ENCODE results near the gene WDR36.

The WDR36 gene

DNA sequence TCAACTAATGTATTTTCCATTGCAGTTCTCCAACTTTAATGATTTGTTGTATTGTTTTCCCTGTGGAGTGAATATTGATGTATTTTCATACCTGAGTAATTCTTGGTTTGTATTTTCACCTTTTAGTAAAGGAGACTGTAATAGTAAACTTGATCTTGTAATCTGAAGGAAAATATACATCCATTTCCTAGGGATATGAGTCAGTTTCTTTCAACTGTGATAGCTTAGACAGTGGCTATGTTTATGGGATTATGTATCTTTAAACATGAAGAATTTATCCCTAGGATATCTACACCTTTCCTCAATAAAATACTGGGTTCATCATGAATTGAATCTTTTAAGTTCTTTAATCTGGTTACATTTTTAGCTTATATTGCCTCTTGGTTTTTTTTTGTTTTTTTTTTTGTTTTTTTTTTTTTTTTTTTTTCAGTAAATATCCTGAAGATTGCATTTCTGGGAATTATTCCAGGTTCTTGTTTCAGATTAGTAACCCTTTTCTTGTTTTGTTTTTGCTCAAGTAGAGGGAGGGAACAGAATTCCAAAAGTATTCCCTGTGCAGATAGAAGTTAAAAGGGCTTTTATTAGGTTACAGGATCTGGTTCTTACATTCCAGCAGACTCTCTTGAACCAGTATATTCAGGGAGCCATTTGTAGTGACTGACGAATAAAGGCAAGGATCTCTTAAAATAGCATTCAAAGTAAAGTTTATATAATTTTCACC, 7.1 kb downstream of the WDR36 start:
- Histone ChIP-seq H3K14ac (ENCODE audit: low read length in 2 of 2) (no peak overlapping the region), H2BK120ac (ENCODE audit: low read depth, low read length) (no peak overlapping the region), H4K91ac (ENCODE audit: low read length) (no peak overlapping the region), H3K27ac (ENCODE audit: low read length, poor library complexity, severe bottlenecking) (no peak overlapping the region), H2AK5ac (ENCODE audit: low read length, severe bottlenecking) (no peak overlapping the region), H3K4me3 (ENCODE audit: insufficient read depth in 1 of 2, low read depth in 1 of 2, low read length in 2 of 2) (no peak overlapping the region), H3K23ac (ENCODE audit: low read length in 2 of 2) (no peak overlapping the region), H2BK15ac (ENCODE audit: low read depth, poor library complexity, severe bottlenecking) (no peak overlapping the region), H3K27me3 (ENCODE audit: control insufficient read depth in 1 of 2, insufficient read depth in 1 of 2, low read length in 2 of 2) (no peaks in the 10 kb centered on the region), H2BK5ac (ENCODE audit: low read depth, low read length, poor library complexity, severe bottlenecking) (no peak overlapping the region), H3K9ac (ENCODE audit: low read length) (peak overlapping the region; percentile 57), H2AFZ (ENCODE audit: low read depth, low read length) (no peak overlapping the region), H3K18ac (ENCODE audit: low read depth in 1 of 2, low read length in 2 of 2) (no peak overlapping the region), H3K9me3 (ENCODE audit: control insufficient read depth, low read length) (no peaks in the 10 kb centered on the region), H3K79me1 (replicated peaks; ENCODE audit: low read length, poor library complexity, severe bottlenecking) (peaks cover 13% of the 10 kb centered on the region), H2BK12ac (ENCODE audit: low read length in 2 of 2) (no peak overlapping the region), H3K4ac (ENCODE audit: low read depth in 1 of 2, low read length in 2 of 2) (no peak overlapping the region), H4K8ac (ENCODE audit: low read length) (no peak overlapping the region), H3K4me1 (ENCODE audit: control insufficient read depth, insufficient read depth, low read depth, low read length) (no peaks in the 10 kb centered on the region), H3K4me2 (ENCODE audit: low read length, poor library complexity, severe bottlenecking) (no peak overlapping the region), H3K36me3 (ENCODE audit: control insufficient read depth in 1 of 2, insufficient read depth in 2 of 2, low read depth in 1 of 2, low read length in 2 of 2) (peaks cover 3 to 85% of the 10 kb centered on the region in 2 experiments)
- DNase-seq = no peak
- no CpG with 5 or more reads among the region's 1 CpG for whole genome bisulfite sequencing

DNA sequence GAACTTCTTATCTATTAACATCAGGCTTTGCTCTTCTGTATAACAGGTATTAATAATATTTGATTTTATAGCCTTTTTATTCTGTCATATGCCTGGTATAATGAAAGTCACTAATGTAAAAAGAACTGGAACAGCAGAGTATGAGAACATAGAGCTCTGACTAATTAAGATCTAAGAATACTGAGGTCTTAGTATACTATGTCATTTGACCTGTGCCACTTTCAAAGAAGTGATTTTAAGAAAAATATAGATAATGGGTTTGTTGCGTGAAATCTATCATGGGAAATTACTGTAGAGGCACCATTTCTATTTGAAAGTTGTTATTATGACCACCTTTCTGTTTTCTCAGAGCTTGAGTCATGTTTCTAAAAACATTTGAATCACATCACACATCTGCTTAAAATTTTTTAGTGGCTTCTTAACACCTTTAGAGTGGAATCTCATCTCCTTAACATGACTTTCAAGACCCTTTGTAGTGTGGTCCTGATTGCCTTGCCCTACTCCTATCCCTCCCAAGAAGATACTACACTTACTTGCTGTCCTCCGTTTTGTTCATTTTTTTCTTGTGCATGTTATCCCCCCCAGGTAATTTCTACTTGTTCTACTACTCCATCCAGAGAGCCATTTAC, 14.3 kb downstream of the WDR36 start:
- H3K23ac ChIP-seq (ENCODE audit: low read length in 2 of 2) = no peak overlapping the region
- WGBS = 100% methylated on average over 1 of the region's 2 CpGs
- no peaks in the 10 kb centered on the region for H3K4me1 ChIP-seq (ENCODE audit: control insufficient read depth, insufficient read depth, low read depth, low read length)
- no peak overlapping the region for H3K4me2 ChIP-seq (ENCODE audit: low read length, poor library complexity, severe bottlenecking)
- no peak overlapping the region for H4K91ac ChIP-seq (ENCODE audit: low read length)
- no peak overlapping the region for H2AK5ac ChIP-seq (ENCODE audit: low read length, severe bottlenecking)
- H3K4ac ChIP-seq (ENCODE audit: low read depth in 1 of 2, low read length in 2 of 2) = no peak overlapping the region
- no peak overlapping the region for H2BK120ac ChIP-seq (ENCODE audit: low read depth, low read length)
- H2BK5ac ChIP-seq (ENCODE audit: low read depth, low read length, poor library complexity, severe bottlenecking) = no peak overlapping the region
- no peak overlapping the region for H2BK12ac ChIP-seq (ENCODE audit: low read length in 2 of 2)
- H3K18ac ChIP-seq (ENCODE audit: low read depth in 1 of 2, low read length in 2 of 2) = no peak overlapping the region
- H3K79me1 ChIP-seq (replicated peaks; ENCODE audit: low read length, poor library complexity, severe bottlenecking) = peaks cover 4% of the 10 kb centered on the region
- H2BK15ac ChIP-seq (ENCODE audit: low read depth, poor library complexity, severe bottlenecking) = no peak overlapping the region
- H3K27ac ChIP-seq (ENCODE audit: low read length, poor library complexity, severe bottlenecking) = no peak overlapping the region
- H3K4me3 ChIP-seq (ENCODE audit: insufficient read depth in 1 of 2, low read depth in 1 of 2, low read length in 2 of 2) = no peak overlapping the region
- H4K8ac ChIP-seq (ENCODE audit: low read length) = no peak overlapping the region
- no peak for DNase-seq
- H3K9me3 ChIP-seq (ENCODE audit: control insufficient read depth, low read length) = no peaks in the 10 kb centered on the region
- H2AFZ ChIP-seq (ENCODE audit: low read depth, low read length) = no peak overlapping the region
- no peak overlapping the region for H3K14ac ChIP-seq (ENCODE audit: low read length in 2 of 2)
- H3K36me3 ChIP-seq (ENCODE audit: control insufficient read depth in 1 of 2, insufficient read depth in 2 of 2, low read depth in 1 of 2, low read length in 2 of 2) = peaks cover 0 to 99% of the 10 kb centered on the region in 2 experiments
- H3K9ac ChIP-seq (ENCODE audit: low read length) = no peak overlapping the region
- H3K27me3 ChIP-seq (ENCODE audit: control insufficient read depth in 1 of 2, insufficient read depth in 1 of 2, low read length in 2 of 2) = no peaks in the 10 kb centered on the region

DNA sequence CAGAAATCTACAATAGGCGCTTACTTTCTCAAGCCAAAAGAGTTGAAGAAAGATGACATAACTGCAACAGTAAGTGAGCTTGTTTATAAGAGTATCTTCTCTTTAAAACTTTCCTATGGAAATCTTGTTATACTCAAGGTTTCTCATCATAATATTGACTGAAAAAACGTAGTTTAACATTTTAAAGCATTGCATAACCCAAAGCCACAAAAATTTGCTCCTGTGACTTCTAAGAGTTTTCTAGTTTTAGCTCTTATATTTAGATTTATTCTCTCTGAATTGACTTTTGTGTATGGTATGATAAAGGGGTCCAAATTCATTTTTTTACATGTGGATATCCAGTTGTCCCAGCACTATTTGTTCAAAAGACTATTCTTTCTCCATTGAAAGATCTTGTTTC, 15.2 kb downstream of the WDR36 start:
- WGBS = no CpG with 5 or more reads among the region's 2 CpGs
- Histone ChIP-seq H2BK12ac (ENCODE audit: low read length in 2 of 2) (no peak overlapping the region), H3K36me3 (ENCODE audit: control insufficient read depth in 1 of 2, insufficient read depth in 2 of 2, low read depth in 1 of 2, low read length in 2 of 2) (peaks cover 0 to 100% of the 10 kb centered on the region in 2 experiments), H2AFZ (ENCODE audit: low read depth, low read length) (no peak overlapping the region), H3K18ac (ENCODE audit: low read depth in 1 of 2, low read length in 2 of 2) (no peak overlapping the region), H3K9ac (ENCODE audit: low read length) (no peak overlapping the region), H4K8ac (ENCODE audit: low read length) (no peak overlapping the region), H3K27ac (ENCODE audit: low read length, poor library complexity, severe bottlenecking) (no peak overlapping the region), H3K4ac (ENCODE audit: low read depth in 1 of 2, low read length in 2 of 2) (no peak overlapping the region), H4K91ac (ENCODE audit: low read length) (no peak overlapping the region), H2BK120ac (ENCODE audit: low read depth, low read length) (no peak overlapping the region), H3K4me1 (ENCODE audit: control insufficient read depth, insufficient read depth, low read depth, low read length) (no peaks in the 10 kb centered on the region), H3K23ac (ENCODE audit: low read length in 2 of 2) (no peak overlapping the region), H3K4me3 (ENCODE audit: insufficient read depth in 1 of 2, low read depth in 1 of 2, low read length in 2 of 2) (no peak overlapping the region), H3K14ac (ENCODE audit: low read length in 2 of 2) (no peak overlapping the region), H3K4me2 (ENCODE audit: low read length, poor library complexity, severe bottlenecking) (no peak overlapping the region), H3K27me3 (ENCODE audit: control insufficient read depth in 1 of 2, insufficient read depth in 1 of 2, low read length in 2 of 2) (no peaks in the 10 kb centered on the region), H2BK15ac (ENCODE audit: low read depth, poor library complexity, severe bottlenecking) (no peak overlapping the region), H3K9me3 (ENCODE audit: control insufficient read depth, low read length) (no peaks in the 10 kb centered on the region), H3K79me1 (replicated peaks; ENCODE audit: low read length, poor library complexity, severe bottlenecking) (peaks cover 4% of the 10 kb centered on the region), H2AK5ac (ENCODE audit: low read length, severe bottlenecking) (no peak overlapping the region), H2BK5ac (ENCODE audit: low read depth, low read length, poor library complexity, severe bottlenecking) (no peak overlapping the region)
- DNase-seq = peak; percentile 5

DNA sequence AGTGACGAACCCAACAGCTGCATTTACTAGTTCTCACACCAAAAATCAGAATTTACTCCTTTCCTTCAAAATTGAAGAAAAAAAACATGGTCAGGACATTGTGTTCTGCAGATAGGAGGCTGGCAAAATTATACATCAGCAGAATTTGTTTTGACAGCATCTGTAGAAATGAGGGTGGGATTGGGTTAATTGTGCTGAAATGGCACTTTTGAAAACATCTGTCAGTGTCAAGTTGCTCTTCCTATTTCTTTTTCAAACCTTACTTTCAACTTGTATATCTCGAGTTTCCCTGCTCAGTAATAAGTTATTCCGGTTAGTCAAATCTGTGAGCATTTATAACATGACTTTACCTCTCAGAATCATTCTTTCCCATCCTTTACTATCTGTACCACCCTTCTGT, 19.8 kb downstream of the WDR36 start:
- no peak overlapping the region for H3K23ac ChIP-seq (ENCODE audit: low read length in 2 of 2)
- WGBS = 100% methylated on average over 2 of the region's 3 CpGs
- H3K27me3 ChIP-seq (ENCODE audit: control insufficient read depth in 1 of 2, insufficient read depth in 1 of 2, low read length in 2 of 2) = no peaks in the 10 kb centered on the region
- no peaks in the 10 kb centered on the region for H3K79me1 ChIP-seq (replicated peaks; ENCODE audit: low read length, poor library complexity, severe bottlenecking)
- no peaks in the 10 kb centered on the region for H3K4me1 ChIP-seq (ENCODE audit: control insufficient read depth, insufficient read depth, low read depth, low read length)
- H3K4ac ChIP-seq (ENCODE audit: low read depth in 1 of 2, low read length in 2 of 2) = no peak overlapping the region
- no peak for DNase-seq
- H3K9me3 ChIP-seq (ENCODE audit: control insufficient read depth, low read length) = no peaks in the 10 kb centered on the region
- no peak overlapping the region for H2BK5ac ChIP-seq (ENCODE audit: low read depth, low read length, poor library complexity, severe bottlenecking)
- H3K27ac ChIP-seq (ENCODE audit: low read length, poor library complexity, severe bottlenecking) = no peak overlapping the region
- H3K18ac ChIP-seq (ENCODE audit: low read depth in 1 of 2, low read length in 2 of 2) = no peak overlapping the region
- H4K91ac ChIP-seq (ENCODE audit: low read length) = no peak overlapping the region
- H3K4me2 ChIP-seq (ENCODE audit: low read length, poor library complexity, severe bottlenecking) = no peak overlapping the region
- no peak overlapping the region for H3K9ac ChIP-seq (ENCODE audit: low read length)
- H2BK15ac ChIP-seq (ENCODE audit: low read depth, poor library complexity, severe bottlenecking) = no peak overlapping the region
- H2AFZ ChIP-seq (ENCODE audit: low read depth, low read length) = no peak overlapping the region
- H2AK5ac ChIP-seq (ENCODE audit: low read length, severe bottlenecking) = no peak overlapping the region
- no peak overlapping the region for H4K8ac ChIP-seq (ENCODE audit: low read length)
- H2BK12ac ChIP-seq (ENCODE audit: low read length in 2 of 2) = no peak overlapping the region
- H3K14ac ChIP-seq (ENCODE audit: low read length in 2 of 2) = no peak overlapping the region
- no peak overlapping the region for H3K4me3 ChIP-seq (ENCODE audit: insufficient read depth in 1 of 2, low read depth in 1 of 2, low read length in 2 of 2)
- no peak overlapping the region for H2BK120ac ChIP-seq (ENCODE audit: low read depth, low read length)
- peaks cover 0 to 86% of the 10 kb centered on the region in 2 experiments for H3K36me3 ChIP-seq (ENCODE audit: control insufficient read depth in 1 of 2, insufficient read depth in 2 of 2, low read depth in 1 of 2, low read length in 2 of 2)
